DMS79 (cell line): ENCODE results near the gene SASH1.

Experiments
- DNase-seq: peaks from one replicate; lab custom pipeline; 2025; lab: John Stamatoyannopoulos, UW

SASH1 gene

GRCh38 chr6:148591656-148592055 is 249.0 kb downstream of the SASH1 start:
- no peak for DNase-seq

DNA sequence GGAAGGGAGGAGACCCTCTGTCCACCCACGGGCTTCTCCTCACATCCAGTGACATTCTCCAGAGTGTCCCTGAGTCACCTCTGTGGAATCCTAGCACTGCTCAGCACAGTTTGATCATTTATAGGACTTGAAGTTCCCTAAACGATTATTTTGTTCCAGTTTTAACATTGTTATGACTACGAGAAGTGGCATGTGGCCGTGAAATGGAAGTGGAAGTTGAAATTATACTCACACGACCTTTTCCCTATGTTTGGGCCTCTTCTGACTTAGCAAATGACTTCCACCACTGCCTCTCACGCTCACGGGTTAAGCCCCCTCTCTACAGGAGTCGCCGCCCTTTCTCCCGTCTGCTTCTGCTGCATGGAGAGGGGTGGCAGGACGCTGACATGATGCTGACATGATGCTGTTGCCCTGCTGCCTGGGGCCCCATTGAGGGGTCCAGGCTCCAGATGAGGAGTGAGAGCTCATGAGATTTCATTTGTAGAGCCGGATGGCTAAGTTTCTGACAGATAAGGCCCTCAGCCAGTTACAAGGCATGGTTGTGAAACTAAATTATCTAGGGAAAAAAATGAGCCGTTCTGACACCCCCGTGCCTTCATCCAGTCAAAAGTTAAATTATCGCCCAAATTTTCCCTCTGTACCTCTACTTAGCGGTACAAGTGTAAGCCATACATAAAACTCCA is 250.6 kb downstream of the SASH1 start:
- DNase-seq: no peak

GRCh38 chr6:148593813-148594170 is 251.2 kb downstream of the SASH1 start:
- no peak for DNase-seq

DNA sequence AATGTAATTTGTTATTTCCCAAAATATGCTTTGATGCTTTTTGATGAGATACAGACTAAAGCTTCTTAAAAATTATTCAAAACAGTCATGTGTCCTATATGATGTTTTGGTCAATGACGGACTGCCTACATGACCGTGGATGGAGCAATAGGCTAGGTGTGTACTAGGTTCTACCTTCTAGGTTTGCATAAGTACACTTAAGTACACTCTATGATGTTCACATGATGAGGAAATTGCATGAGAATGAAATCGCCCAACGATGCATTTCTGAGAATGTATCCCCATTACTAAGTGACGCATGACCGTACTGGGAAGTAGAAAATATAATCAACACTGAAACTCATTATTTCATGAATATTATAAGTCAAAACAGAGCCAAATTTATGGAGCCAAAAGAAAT is 252.9 kb downstream of the SASH1 start:
- DNase-seq: no peak

- no peak for DNase-seq
Measured at GRCh38 chr6:148596891-148597455, 254.3 kb downstream of the SASH1 start.

GRCh38 chr6:148598724-148599123 is 256.1 kb downstream of the SASH1 start:
- no peak for DNase-seq

DNA sequence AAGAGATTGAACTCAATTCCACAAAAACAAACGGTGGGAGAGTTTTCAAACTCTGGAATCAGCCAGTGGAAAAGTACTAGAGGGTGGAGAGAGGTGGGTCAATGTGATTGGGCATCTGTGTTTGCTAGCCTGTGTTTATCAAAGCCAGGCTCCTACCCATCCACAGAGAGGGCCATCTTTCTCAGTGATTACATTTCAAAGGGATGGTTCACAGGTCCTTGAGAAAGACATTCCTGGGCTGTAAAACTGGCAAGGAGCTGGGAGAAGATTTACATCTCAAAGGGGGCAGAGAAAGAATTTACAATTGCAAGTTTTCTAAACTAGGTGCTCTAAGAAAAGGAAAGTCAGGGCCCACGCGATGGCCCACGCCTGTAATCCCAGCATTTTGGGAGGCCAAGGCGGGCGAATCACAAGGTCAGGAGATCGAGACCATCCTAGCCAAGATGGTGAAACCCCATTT is 257.4 kb downstream of the SASH1 start:
- no peak for DNase-seq
